Testis (tissue), 2 donors: ENCODE results near the gene AFG1L.

ENCODE experiments used
- POLR2A ChIP-seq: fragments of 450-650 bp; IDR thresholded peaks from one replicate; pipeline ENCODE4 v1.6.1; 2017; ENCODE audit warnings: antibody characterized with exemption, mild to moderate bottlenecking, moderate library complexity
- TF ChIP-seq, protein P1 (sequence below), 3 experiments: fragments of 450-650 bp in 2 of 3; fragments of 200-600 bp in 1 of 3; sonication (generic) in 1 of 3; IDR thresholded peaks; one replicate each; pipeline ENCODE4 v1.5.1; 2016 to 2019; ENCODE audit warnings: antibody characterized with exemption in 3 of 3, mild to moderate bottlenecking in 2 of 3, moderate library complexity in 1 of 3

DNA sequence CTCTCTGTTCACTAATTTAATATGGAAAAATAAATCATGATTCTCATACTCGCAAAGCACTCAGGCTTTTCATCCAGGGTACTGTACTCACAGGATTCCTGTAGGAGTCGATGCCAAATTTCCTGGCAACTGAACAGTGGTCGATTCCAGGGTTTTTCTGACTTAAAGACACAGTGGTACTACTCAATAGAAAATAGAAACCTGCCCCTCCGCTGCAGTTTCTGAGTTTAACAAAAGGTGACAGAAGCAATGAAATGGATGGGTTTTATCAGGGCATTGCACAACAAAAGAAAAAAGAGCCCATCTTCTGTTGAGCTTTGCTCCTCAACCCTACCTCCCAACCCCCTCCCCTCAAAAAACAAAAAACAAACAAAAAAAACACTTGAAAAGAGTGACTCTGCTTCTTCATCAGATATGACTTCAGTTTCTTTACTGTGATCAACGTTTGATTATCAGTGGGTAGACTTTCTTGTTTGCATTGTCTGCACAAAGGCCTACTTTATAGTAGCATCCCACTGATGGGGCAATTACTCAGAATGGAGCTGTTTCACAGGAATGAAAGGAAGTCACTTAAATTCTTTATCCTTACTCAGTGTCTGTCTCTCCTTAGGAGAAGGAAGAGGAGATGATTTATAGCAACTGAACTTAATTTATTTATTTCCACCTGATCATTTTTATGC lies 169.7 kb downstream of the AFG1L start:
- TF ChIP-seq, protein P1, sequence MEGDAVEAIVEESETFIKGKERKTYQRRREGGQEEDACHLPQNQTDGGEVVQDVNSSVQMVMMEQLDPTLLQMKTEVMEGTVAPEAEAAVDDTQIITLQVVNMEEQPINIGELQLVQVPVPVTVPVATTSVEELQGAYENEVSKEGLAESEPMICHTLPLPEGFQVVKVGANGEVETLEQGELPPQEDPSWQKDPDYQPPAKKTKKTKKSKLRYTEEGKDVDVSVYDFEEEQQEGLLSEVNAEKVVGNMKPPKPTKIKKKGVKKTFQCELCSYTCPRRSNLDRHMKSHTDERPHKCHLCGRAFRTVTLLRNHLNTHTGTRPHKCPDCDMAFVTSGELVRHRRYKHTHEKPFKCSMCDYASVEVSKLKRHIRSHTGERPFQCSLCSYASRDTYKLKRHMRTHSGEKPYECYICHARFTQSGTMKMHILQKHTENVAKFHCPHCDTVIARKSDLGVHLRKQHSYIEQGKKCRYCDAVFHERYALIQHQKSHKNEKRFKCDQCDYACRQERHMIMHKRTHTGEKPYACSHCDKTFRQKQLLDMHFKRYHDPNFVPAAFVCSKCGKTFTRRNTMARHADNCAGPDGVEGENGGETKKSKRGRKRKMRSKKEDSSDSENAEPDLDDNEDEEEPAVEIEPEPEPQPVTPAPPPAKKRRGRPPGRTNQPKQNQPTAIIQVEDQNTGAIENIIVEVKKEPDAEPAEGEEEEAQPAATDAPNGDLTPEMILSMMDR (IDR thresholded peaks at IDR 0.05), result no peak
- no peak for TF ChIP-seq POLR2A
